Astrocyte (in vitro differentiated cells and primary cell): ENCODE results near the gene RPUSD4. TPM values are rescaled to one million over a fixed set of nuclear protein-coding genes. Genes with fewer than 3 reads are reported as not detected.

Experiments
- DNase-seq: peaks from one replicate; pipeline ENCODE4 v3.0.0-alpha.2; 2010; ENCODE audit warnings: low read depth
- FAIRE-seq: peaks from 2 replicates; lab custom pipeline; 2011; peaks lifted over from hg19 to GRCh38; lab: Jason Lieb, UNC
- H2AFZ ChIP-seq: 2 replicates; pipeline ENCODE4 v1.6.0; 2012; ENCODE audit warnings: low read depth, low read length, inconsistent platforms
- H3K27ac ChIP-seq: 2 replicates; pipeline ENCODE4 v1.5.1; 2011; ENCODE audit warnings: low read depth, low read length, inconsistent platforms
- H3K27me3 ChIP-seq: 2 replicates; pipeline ENCODE4 v1.6.0; 2011; ENCODE audit warnings: low read length, inconsistent platforms; ENCODE audit not compliant: insufficient read depth
- H3K36me3 ChIP-seq: 2 replicates; pipeline ENCODE4 v1.5.1; 2011; ENCODE audit warnings: low read length, inconsistent platforms; ENCODE audit not compliant: insufficient read depth
- H3K4me1 ChIP-seq: 2 replicates; pipeline ENCODE4 v1.5.1; 2011; ENCODE audit warnings: low read length, inconsistent platforms; ENCODE audit not compliant: insufficient read depth
- H3K4me2 ChIP-seq: 2 replicates; pipeline ENCODE4 v1.6.0; 2012; ENCODE audit warnings: low read length, inconsistent platforms
- H3K4me3 ChIP-seq: 2 replicates; pipeline ENCODE4 v1.5.1; 2011; ENCODE audit warnings: low read depth, mild to moderate bottlenecking, low read length, inconsistent platforms; ENCODE audit not compliant: insufficient read depth
- H3K79me2 ChIP-seq: 2 replicates; pipeline ENCODE4 v1.6.0; 2012; ENCODE audit warnings: mild to moderate bottlenecking, low read length, inconsistent platforms; ENCODE audit not compliant: insufficient read depth
- H3K9ac ChIP-seq: 2 replicates; pipeline ENCODE4 v1.6.0; 2012; ENCODE audit warnings: mild to moderate bottlenecking, low read length, inconsistent platforms
- H3K9me3 ChIP-seq: 2 replicates; pipeline ENCODE4 v1.5.1; 2012; ENCODE audit warnings: low read depth, mild to moderate bottlenecking, low read length, inconsistent platforms; ENCODE audit not compliant: insufficient read depth
- H4K20me1 ChIP-seq: 2 replicates; pipeline ENCODE4 v1.6.0; 2012; ENCODE audit warnings: low read length, inconsistent platforms; ENCODE audit not compliant: insufficient read depth
- H3K27ac Mint-ChIP-seq: one replicate; pipeline ENCODE4 v1.8.0; 2021; ENCODE audit warnings: mild to moderate bottlenecking, mixed read lengths; ENCODE audit not compliant: unreplicated experiment
- H3K27me3 Mint-ChIP-seq: one replicate; pipeline ENCODE4 v1.8.0; 2021; ENCODE audit warnings: low read depth, mixed read lengths; ENCODE audit not compliant: unreplicated experiment
- H3K36me3 Mint-ChIP-seq: one replicate; pipeline ENCODE4 v1.8.0; 2021; ENCODE audit warnings: low read depth, mixed read lengths; ENCODE audit not compliant: unreplicated experiment
- H3K4me1 Mint-ChIP-seq: one replicate; pipeline ENCODE4 v1.8.0; 2021; ENCODE audit warnings: low read depth, mixed read lengths; ENCODE audit not compliant: unreplicated experiment
- H3K4me3 Mint-ChIP-seq: one replicate; pipeline ENCODE4 v1.8.0; 2021; ENCODE audit warnings: mild to moderate bottlenecking, moderate library complexity, mixed read lengths; ENCODE audit not compliant: unreplicated experiment
- H3K9me3 Mint-ChIP-seq: one replicate; pipeline ENCODE4 v1.8.0; 2021; ENCODE audit warnings: mild to moderate bottlenecking, mixed read lengths; ENCODE audit not compliant: unreplicated experiment
- EZH2 ChIP-seq: IDR thresholded peaks from 2 replicates; pipeline ENCODE4 v1.6.1; 2012; ENCODE audit warnings: mild to moderate bottlenecking, low read length, inconsistent platforms; ENCODE audit not compliant: insufficient read depth
- total RNA-seq: library from RNA; stranded (reverse); gene quantifications from 2 replicates; pipeline ENCODE4 v1.2.1, GENCODE V29; 2021
- TF ChIP-seq, protein P1 (sequence below): IDR thresholded peaks from 2 replicates; pipeline ENCODE4 v1.5.1; 2011; ENCODE audit warnings: low read depth, mild to moderate bottlenecking, inconsistent platforms, low read length, moderate library complexity; ENCODE audit not compliant: insufficient read depth

The RPUSD4 gene
- total RNA-seq, 1 donor from 2014 or later, result 21.6 TPM

- no peak overlapping the region for H2AFZ ChIP-seq
- no peak overlapping the region for H3K27ac Mint-ChIP-seq
- peaks cover 3% of the 10 kb centered on the region for H3K4me1 Mint-ChIP-seq
- no peaks in the 10 kb centered on the region for H3K79me2 ChIP-seq
- FAIRE-seq, result no peak
- H3K4me3 ChIP-seq, result no peak overlapping the region
- TF ChIP-seq, protein P1, sequence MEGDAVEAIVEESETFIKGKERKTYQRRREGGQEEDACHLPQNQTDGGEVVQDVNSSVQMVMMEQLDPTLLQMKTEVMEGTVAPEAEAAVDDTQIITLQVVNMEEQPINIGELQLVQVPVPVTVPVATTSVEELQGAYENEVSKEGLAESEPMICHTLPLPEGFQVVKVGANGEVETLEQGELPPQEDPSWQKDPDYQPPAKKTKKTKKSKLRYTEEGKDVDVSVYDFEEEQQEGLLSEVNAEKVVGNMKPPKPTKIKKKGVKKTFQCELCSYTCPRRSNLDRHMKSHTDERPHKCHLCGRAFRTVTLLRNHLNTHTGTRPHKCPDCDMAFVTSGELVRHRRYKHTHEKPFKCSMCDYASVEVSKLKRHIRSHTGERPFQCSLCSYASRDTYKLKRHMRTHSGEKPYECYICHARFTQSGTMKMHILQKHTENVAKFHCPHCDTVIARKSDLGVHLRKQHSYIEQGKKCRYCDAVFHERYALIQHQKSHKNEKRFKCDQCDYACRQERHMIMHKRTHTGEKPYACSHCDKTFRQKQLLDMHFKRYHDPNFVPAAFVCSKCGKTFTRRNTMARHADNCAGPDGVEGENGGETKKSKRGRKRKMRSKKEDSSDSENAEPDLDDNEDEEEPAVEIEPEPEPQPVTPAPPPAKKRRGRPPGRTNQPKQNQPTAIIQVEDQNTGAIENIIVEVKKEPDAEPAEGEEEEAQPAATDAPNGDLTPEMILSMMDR, result no peak
- no peak for TF ChIP-seq EZH2
- peaks cover 16% of the 10 kb centered on the region for H3K27me3 ChIP-seq
- peaks cover 15% of the 10 kb centered on the region for H3K4me1 ChIP-seq
- no peak overlapping the region for H3K4me2 ChIP-seq
- H3K9me3 ChIP-seq, result no peaks in the 10 kb centered on the region
- H3K36me3 ChIP-seq, result no peaks in the 10 kb centered on the region
- H3K9ac ChIP-seq, result no peak overlapping the region
- no peaks in the 10 kb centered on the region for H3K36me3 Mint-ChIP-seq
- peaks cover 10% of the 10 kb centered on the region for H3K27me3 Mint-ChIP-seq
- H3K4me3 Mint-ChIP-seq, result no peak overlapping the region
- no peak overlapping the region for H3K27ac ChIP-seq
- H3K9me3 Mint-ChIP-seq, result no peaks in the 10 kb centered on the region
- no peak for DNase-seq
- H4K20me1 ChIP-seq, result no peaks in the 10 kb centered on the region
Observed at GRCh38 chr11:126160345-126161022, 51.0 kb downstream of the RPUSD4 start.

- Histone ChIP-seq H3K9ac (no peak overlapping the region), H3K36me3 (no peaks in the 10 kb centered on the region), H3K27me3 (peaks cover 21% of the 10 kb centered on the region), H3K79me2 (no peaks in the 10 kb centered on the region), H2AFZ (no peak overlapping the region), H4K20me1 (no peaks in the 10 kb centered on the region), H3K9me3 (no peaks in the 10 kb centered on the region), H3K4me2 (no peak overlapping the region), H3K27ac (no peak overlapping the region), H3K4me1 (peaks cover 15% of the 10 kb centered on the region), H3K4me3 (no peak overlapping the region)
- H3K9me3 Mint-ChIP-seq, result no peaks in the 10 kb centered on the region
- no peaks in the 10 kb centered on the region for H3K36me3 Mint-ChIP-seq
- no peak for DNase-seq
- no peak overlapping the region for H3K4me3 Mint-ChIP-seq
- no peak overlapping the region for H3K27ac Mint-ChIP-seq
- no peak for FAIRE-seq
- peaks cover 17% of the 10 kb centered on the region for H3K27me3 Mint-ChIP-seq
- peaks cover 3% of the 10 kb centered on the region for H3K4me1 Mint-ChIP-seq
- no peak for TF ChIP-seq EZH2
- TF ChIP-seq, protein P1, result no peak
Observed at GRCh38 chr11:126159719-126160344, 51.6 kb downstream of the RPUSD4 start.
